Measurements from ENCODE around the gene NLRP8. TPM values are rescaled to one million over a fixed set of nuclear protein-coding genes. Genes with fewer than 3 reads are reported as not detected.

Gene NLRP8
- total and polyA plus RNA-seq, 2 of the 4 experiments (the other 2 are of a cell fraction) = not detected

- in situ Hi-C loops (cut with MboI; ENCODE audit: low sequenced_read_pairs) (no loop called here), intact Hi-C loops (cut with micrococcal nuclease) (no loop called here), dilution Hi-C loops (cut with HindIII; ENCODE audit: low sequenced_read_pairs, unreplicated experiment) (no loop called here)
- H2AK5ac ChIP-seq (ENCODE audit: low read depth, low read length) = no peak overlapping the region
- H3K79me1 ChIP-seq (ENCODE audit: low read depth in 1 of 2, low read length in 2 of 2) = no peaks in the 10 kb centered on the region
- no peaks in the 10 kb centered on the region for H4K20me1 ChIP-seq (ENCODE audit: insufficient read depth, low read length)
- H3K9me3 ChIP-seq (ENCODE audit: control insufficient read depth, insufficient read depth, low read length) = peaks cover 12% of the 10 kb centered on the region
- H2BK15ac ChIP-seq (ENCODE audit: low read depth, low read length) = no peak overlapping the region
- no peaks in the 10 kb centered on the region for H3K4me1 ChIP-seq (ENCODE audit: control insufficient read depth, insufficient read depth, low read length)
- TF ChIP-seq BHLHE40 (IDR thresholded peaks at IDR 0.05; ENCODE audit: low read depth, low read length) = no peak
- TF ChIP-seq RAD21 (IDR thresholded peaks at IDR 0.05; ENCODE audit: low read length) = no peak
- TF ChIP-seq CEBPB (IDR thresholded peaks at IDR 0.05; ENCODE audit: low read depth, low read length) = no peak
- TF ChIP-seq, protein P1, sequence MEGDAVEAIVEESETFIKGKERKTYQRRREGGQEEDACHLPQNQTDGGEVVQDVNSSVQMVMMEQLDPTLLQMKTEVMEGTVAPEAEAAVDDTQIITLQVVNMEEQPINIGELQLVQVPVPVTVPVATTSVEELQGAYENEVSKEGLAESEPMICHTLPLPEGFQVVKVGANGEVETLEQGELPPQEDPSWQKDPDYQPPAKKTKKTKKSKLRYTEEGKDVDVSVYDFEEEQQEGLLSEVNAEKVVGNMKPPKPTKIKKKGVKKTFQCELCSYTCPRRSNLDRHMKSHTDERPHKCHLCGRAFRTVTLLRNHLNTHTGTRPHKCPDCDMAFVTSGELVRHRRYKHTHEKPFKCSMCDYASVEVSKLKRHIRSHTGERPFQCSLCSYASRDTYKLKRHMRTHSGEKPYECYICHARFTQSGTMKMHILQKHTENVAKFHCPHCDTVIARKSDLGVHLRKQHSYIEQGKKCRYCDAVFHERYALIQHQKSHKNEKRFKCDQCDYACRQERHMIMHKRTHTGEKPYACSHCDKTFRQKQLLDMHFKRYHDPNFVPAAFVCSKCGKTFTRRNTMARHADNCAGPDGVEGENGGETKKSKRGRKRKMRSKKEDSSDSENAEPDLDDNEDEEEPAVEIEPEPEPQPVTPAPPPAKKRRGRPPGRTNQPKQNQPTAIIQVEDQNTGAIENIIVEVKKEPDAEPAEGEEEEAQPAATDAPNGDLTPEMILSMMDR (conservative IDR thresholded peaks at IDR 0.05; ENCODE audit: low read depth, low read length) = no peak
- TF ChIP-seq RFX5 (IDR thresholded peaks at IDR 0.05; ENCODE audit: low read depth, low read length) = no peak
- no peak for TF ChIP-seq MAZ (IDR thresholded peaks at IDR 0.05; ENCODE audit: borderline replicate concordance, low read depth, low read length)
- TF ChIP-seq FOS (IDR thresholded peaks at IDR 0.05; ENCODE audit: low read depth, low read length) = no peak
- no peak for TF ChIP-seq MAFK (IDR thresholded peaks at IDR 0.05; ENCODE audit: low read depth, low read length)
- TF ChIP-seq, protein P2, sequence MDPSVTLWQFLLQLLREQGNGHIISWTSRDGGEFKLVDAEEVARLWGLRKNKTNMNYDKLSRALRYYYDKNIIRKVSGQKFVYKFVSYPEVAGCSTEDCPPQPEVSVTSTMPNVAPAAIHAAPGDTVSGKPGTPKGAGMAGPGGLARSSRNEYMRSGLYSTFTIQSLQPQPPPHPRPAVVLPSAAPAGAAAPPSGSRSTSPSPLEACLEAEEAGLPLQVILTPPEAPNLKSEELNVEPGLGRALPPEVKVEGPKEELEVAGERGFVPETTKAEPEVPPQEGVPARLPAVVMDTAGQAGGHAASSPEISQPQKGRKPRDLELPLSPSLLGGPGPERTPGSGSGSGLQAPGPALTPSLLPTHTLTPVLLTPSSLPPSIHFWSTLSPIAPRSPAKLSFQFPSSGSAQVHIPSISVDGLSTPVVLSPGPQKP (IDR thresholded peaks at IDR 0.05; ENCODE audit: borderline replicate concordance, low read depth, low read length) = no peak
- no peak for TF ChIP-seq POLR2A (IDR thresholded peaks at IDR 0.05; ENCODE audit: low read depth, low read length)
- TF ChIP-seq NFE2L2 (IDR thresholded peaks at IDR 0.05; ENCODE audit: low read depth, low read length) = no peak
- no peak for TF ChIP-seq MXI1 (IDR thresholded peaks at IDR 0.05; ENCODE audit: borderline replicate concordance, low read depth, low read length)
- H3K18ac ChIP-seq (ENCODE audit: low read depth, low read length) = no peak overlapping the region
- H3K36me3 ChIP-seq (ENCODE audit: control insufficient read depth, insufficient read depth, low read length) = no peaks in the 10 kb centered on the region
- no peak overlapping the region for H4K91ac ChIP-seq (ENCODE audit: insufficient read depth, low read depth, low read length)
- H2BK5ac ChIP-seq (ENCODE audit: low read depth, low read length, poor library complexity, severe bottlenecking) = no peak overlapping the region
- H3K27ac ChIP-seq (ENCODE audit: insufficient read depth, low read length) = no peak overlapping the region
- no peak overlapping the region for H3K4me3 ChIP-seq (ENCODE audit: insufficient read depth, low read depth, low read length)
- H4K8ac ChIP-seq (ENCODE audit: low read depth in 2 of 2, low read length in 2 of 2) = no peak overlapping the region
- DNase-seq (no peak), ATAC-seq (ENCODE audit: low read depth) (no peak)
- H3K23ac ChIP-seq (ENCODE audit: low read depth, low read length) = no peak overlapping the region
- BruUV-seq (replicated peaks) = no TSS peak
- H3K56ac ChIP-seq (ENCODE audit: extremely low read depth, insufficient read depth, low read length) = no peak overlapping the region
- ChIA-PET CTCF (no interaction called here), POLR2A (ENCODE audit: unreplicated experiment) (no interaction called here)
- H3K14ac ChIP-seq (replicated peaks; ENCODE audit: low read depth, low read length) = no peak overlapping the region
- H3K27me3 ChIP-seq (ENCODE audit: control insufficient read depth, insufficient read depth, low read length) = no peaks in the 10 kb centered on the region
- H3K9me1 ChIP-seq (ENCODE audit: insufficient read depth, low read length) = no peaks in the 10 kb centered on the region
- no peak overlapping the region for H2AFZ ChIP-seq (replicated peaks; ENCODE audit: low read length, poor library complexity)
- H3K4ac ChIP-seq (ENCODE audit: low read depth, low read length) = no peak overlapping the region
- H2BK20ac ChIP-seq (ENCODE audit: low read depth, low read length) = no peak overlapping the region
- H2BK120ac ChIP-seq (ENCODE audit: low read depth, low read length) = no peak overlapping the region
- H3K4me2 ChIP-seq (ENCODE audit: low read depth, low read length) = no peak overlapping the region
- no peak overlapping the region for H3K9ac ChIP-seq (ENCODE audit: low read depth, low read length)
- H2AK9ac ChIP-seq (replicated peaks; ENCODE audit: low read depth, low read length, poor library complexity) = no peak overlapping the region
- no peak overlapping the region for H4K5ac ChIP-seq (ENCODE audit: low read depth, low read length)
- WGBS, 2 experiments (ENCODE audit: extremely low coverage in 2 of 2, insufficient read length in 1 of 2) = no CpG with 5 or more reads among the region's 5 CpGs
Observed at GRCh38 chr19:56015756-56016155, 68.1 kb downstream of the NLRP8 start.
